Heart right ventricle (tissue), 16 donors: ENCODE results near the gene AQP9. TPM values are rescaled to one million over a fixed set of nuclear protein-coding genes. Genes with fewer than 3 reads are reported as not detected.

Experiments
- ATAC-seq, 8 donors: fragments of 200-7000 bp; cut with Tn5 transposase; one replicate each; pipeline ENCODE4 v1.9.1; 2020; ENCODE audit warnings: mild to moderate bottlenecking in 8 of 8, moderate library complexity in 8 of 8, moderate number of reproducible peaks in 1 of 8
- DNase-seq, 2 donors: peaks; one replicate each; pipeline ENCODE4 v3.0.0-alpha.2; 2020
- H3K27ac ChIP-seq, 10 donors: fragments of 200-600 bp; sonication (generic) in 2 of 10; one replicate each; pipeline versions ENCODE4 v1.5.0 to v1.8.0; 2020 to 2022; ENCODE audit warnings: mild to moderate bottlenecking in 3 of 10
- H3K27me3 ChIP-seq, 7 donors: fragments of 200-600 bp; one replicate each; pipeline ENCODE4 v1.8.0; 2021 to 2022; ENCODE audit warnings: mild to moderate bottlenecking in 2 of 7
- H3K36me3 ChIP-seq, 9 donors: fragments of 200-600 bp; sonication (generic) in 1 of 9; one replicate each; pipeline versions ENCODE4 v1.5.0 to v1.8.0; 2020 to 2022; ENCODE audit warnings: mild to moderate bottlenecking in 2 of 9
- H3K4me1 ChIP-seq, 9 donors: fragments of 200-600 bp; sonication (generic) in 1 of 9; one replicate each; pipeline versions ENCODE4 v1.5.0 to v1.8.0; 2020 to 2022; ENCODE audit warnings: mild to moderate bottlenecking in 4 of 9
- H3K4me3 ChIP-seq, 10 donors: fragments of 200-600 bp; sonication (generic) in 2 of 10; one replicate each; pipeline versions ENCODE4 v1.5.0 to v1.8.0; 2020 to 2022; ENCODE audit warnings: mild to moderate bottlenecking in 7 of 10, moderate library complexity in 2 of 10
- H3K9me3 ChIP-seq, 11 donors: fragments of 200-600 bp in 10 of 11; sonication (generic) in 2 of 11; one replicate each; pipeline versions ENCODE4 v1.5.0 to v1.8.0; 2013 to 2022; ENCODE audit warnings: mild to moderate bottlenecking in 2 of 11, control low read depth in 1 of 11, moderate library complexity in 1 of 11
- WGBS, 2 donors: extraction: QIAGEN DNeasy Blood & Tissue Kit; methylation state at CpG; one replicate each; pipeline ENCODE4 v1.1.7; 2013; ENCODE audit warnings: inconsistent platforms in 1 of 2; 5-methylcytosine and 5-hydroxymethylcytosine counted together
- intact Hi-C, 10 donors: fragments of 100-400 bp; cut with DNase I; formaldehyde crosslinking; loops; one replicate each; pipeline versions ENCODE4 v1.11.1 to v1.14.2; 2022
- polyA plus RNA-seq, 2 donors: library from polyadenylated mRNA; stranded (reverse); fragments of 200-250 nt; gene quantifications; one replicate each; pipeline ENCODE4 v1.2.3, GENCODE V29; 2013
- total RNA-seq, 10 donors: library from RNA; stranded (reverse); fragmentation: NEBNext Ultra II Directional in 3 of 10; extraction: Animal tissue kit (Norgen Biotek cat#: 25700) in 3 of 10; gene quantifications; one replicate each; pipeline versions ENCODE4 v1.2.1 to v1.2.4, GENCODE V29; 2021 to 2023
- TF ChIP-seq, protein P1 (sequence below), 9 donors: fragments of 200-600 bp; sonication (generic) in 2 of 9; IDR thresholded peaks; one replicate each; pipeline versions ENCODE4 v1.5.0 to v1.8.0; 2021 to 2022; ENCODE audit warnings: antibody characterized with exemption in 9 of 9, mild to moderate bottlenecking in 5 of 9, moderate library complexity in 1 of 9
- donor health status: Arrhythmogenic right ventricular cardiomyopathy.
- donor health status: ischemic (EF 13 %, LVEDD 7.1; RV severe dilation, severe dysfunction).
- donor health status: healthy with polysubstance abuse.
- donor health status: DM: no; HTN: yes; CAD: no.
- donor health status: DM: no; HTN: no; CAD: no.
- donor health status: ischemic (EF 25% LVEDD 6.9; RV normal size, moderate dysfunction).
- donor health status: ischemic (EF 25% LVEDD 5.7; RV mildly dilated, moderate dysfunction).
- donor health status: healthy.
- donor health status: DM: yes; HTN: yes; CAD: no.
- donor health status: Ischemic cardiomyopathy.
- donor health status: ischemic (EF 35%, LVEDD 5.7; RV mildly dilated, moderate dysfunction).
- donor health status: nonischemic (EF 11% LVEDD 7.7; RV severe dilation, severe dysfunction).
- donor health status: DM: yes; HTN: yes; CAD: no.
- donor health status: PGD.
- donor health status: ischemic (EF 29% LVEDD 5.4; RV normal size, mild dysfunction).
- donor health status: nonischemic (EF 23%, LVEDD 6.1; RV moderate dilation, normal function).

Gene AQP9
- total and polyA plus RNA-seq, 12 donors, result 0.42 to 3.3 (median 0.87) TPM; not detected in 1

DNA sequence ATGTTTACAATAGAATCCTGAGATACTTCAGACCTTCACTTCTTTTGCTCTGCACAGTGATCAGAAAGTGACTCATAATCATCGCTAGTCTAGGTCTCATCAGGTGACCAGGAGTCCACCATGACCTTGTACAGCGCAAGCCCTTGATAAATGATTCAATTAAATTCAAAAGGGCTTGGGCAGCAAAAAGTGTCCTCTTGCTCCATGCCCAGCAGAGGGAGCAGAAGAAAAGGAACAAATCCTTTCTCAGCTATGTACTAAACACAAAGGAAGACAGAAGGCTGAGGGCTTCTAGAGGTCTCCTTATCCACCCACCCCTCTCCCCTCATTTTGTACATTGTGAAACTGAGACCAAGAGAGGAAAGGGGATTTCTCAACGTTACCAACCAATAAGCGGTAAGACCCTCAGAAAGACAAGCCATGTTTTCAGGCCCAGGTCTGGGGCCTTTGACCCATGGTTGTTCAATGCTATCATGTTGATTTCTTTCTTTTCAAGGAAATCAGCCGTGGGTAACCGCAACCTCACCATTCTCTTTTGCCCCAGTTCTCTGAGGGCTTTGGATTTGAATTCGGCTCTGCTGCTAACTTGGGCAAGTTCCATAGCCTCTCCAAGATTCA is 74.8 kb downstream of the AQP9 start:
- TF ChIP-seq, protein P1, sequence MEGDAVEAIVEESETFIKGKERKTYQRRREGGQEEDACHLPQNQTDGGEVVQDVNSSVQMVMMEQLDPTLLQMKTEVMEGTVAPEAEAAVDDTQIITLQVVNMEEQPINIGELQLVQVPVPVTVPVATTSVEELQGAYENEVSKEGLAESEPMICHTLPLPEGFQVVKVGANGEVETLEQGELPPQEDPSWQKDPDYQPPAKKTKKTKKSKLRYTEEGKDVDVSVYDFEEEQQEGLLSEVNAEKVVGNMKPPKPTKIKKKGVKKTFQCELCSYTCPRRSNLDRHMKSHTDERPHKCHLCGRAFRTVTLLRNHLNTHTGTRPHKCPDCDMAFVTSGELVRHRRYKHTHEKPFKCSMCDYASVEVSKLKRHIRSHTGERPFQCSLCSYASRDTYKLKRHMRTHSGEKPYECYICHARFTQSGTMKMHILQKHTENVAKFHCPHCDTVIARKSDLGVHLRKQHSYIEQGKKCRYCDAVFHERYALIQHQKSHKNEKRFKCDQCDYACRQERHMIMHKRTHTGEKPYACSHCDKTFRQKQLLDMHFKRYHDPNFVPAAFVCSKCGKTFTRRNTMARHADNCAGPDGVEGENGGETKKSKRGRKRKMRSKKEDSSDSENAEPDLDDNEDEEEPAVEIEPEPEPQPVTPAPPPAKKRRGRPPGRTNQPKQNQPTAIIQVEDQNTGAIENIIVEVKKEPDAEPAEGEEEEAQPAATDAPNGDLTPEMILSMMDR (IDR thresholded peaks at IDR 0.05), result peak in 7 of 9 donors; percentile 27 to 66 (median 53)
- Histone ChIP-seq H3K36me3 (no peaks in the 10 kb centered on the region), H3K4me3 (no peak overlapping the region), H3K9me3 (no peaks in the 10 kb centered on the region), H3K27ac (peak overlapping the region in 1 of 10 donors; percentile 10), H3K4me1 (peaks cover 0 to 24% (median 7%) of the 10 kb centered on the region in 9 donors), H3K27me3 (no peaks in the 10 kb centered on the region)
- DNase-seq, result no peak
- peak in 5 of 8 donors; percentile 46 to 78 (median 60) for ATAC-seq
- WGBS, 2 donors, result 77 to 80% methylated on average over 7 of the region's 7 CpGs
- intact Hi-C loops, result no loop called here

DNA sequence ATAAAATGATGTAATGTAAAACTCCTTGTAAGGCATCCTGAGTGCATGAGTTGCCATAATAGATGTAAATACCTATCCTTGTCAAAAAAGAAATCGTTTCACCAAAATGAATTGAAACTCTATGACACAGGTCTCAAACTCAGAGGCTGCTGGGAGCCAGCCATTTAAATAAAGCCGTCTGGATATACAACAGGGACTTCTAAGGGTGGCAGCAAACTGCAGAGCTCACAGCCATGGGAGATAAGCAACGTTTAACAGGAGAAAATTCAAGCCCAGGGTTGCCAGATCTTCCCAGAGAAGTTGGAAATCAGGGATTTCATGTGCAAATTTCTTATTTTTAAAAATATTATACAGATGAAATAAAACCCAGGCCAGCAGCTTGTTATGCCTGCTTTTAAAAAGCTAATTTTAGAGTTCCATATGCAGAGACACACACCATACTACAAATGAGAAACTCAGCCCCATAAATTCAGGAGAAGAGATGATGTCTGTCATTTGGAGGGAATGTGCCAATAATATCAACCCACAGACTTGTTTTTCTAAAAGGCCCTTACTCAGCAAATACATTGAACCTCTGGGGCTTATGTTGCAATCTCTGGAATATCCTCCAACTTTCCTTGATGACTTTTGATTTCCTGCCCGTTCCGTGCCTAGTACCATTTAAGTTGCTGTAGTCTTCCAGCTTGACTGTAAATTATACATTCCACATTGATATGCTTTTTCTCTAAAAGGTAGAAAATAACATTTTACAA is 75.6 kb downstream of the AQP9 start:
- 49 to 56% methylated on average over 5 of the region's 5 CpGs for WGBS, 2 donors
- no peaks in the 10 kb centered on the region for H3K27me3 ChIP-seq
- peak in 1 of 8 donors; percentile 28 for ATAC-seq
- DNase-seq, result no peak
- no peaks in the 10 kb centered on the region for H3K9me3 ChIP-seq
- peaks cover 0 to 23% (median 7%) of the 10 kb centered on the region in 9 donors for H3K4me1 ChIP-seq
- H3K4me3 ChIP-seq, result no peak overlapping the region
- intact Hi-C loops, result no loop called here
- H3K36me3 ChIP-seq, result no peaks in the 10 kb centered on the region
- TF ChIP-seq, protein P1 (IDR thresholded peaks at IDR 0.05), result no peak
- no peak overlapping the region for H3K27ac ChIP-seq

- peaks cover 0 to 9% (median 0%) of the 10 kb centered on the region in 11 donors for H3K9me3 ChIP-seq
- DNase-seq (no peak), ATAC-seq (no peak)
- no peak overlapping the region for H3K27ac ChIP-seq
- H3K36me3 ChIP-seq, result no peaks in the 10 kb centered on the region
- H3K27me3 ChIP-seq, result no peaks in the 10 kb centered on the region
- intact Hi-C loops, result no loop called here
- no peak overlapping the region for H3K4me3 ChIP-seq
- H3K4me1 ChIP-seq, result peaks cover 0 to 15% (median 7%) of the 10 kb centered on the region in 9 donors
- TF ChIP-seq, protein P1 (IDR thresholded peaks at IDR 0.05), result no peak
- WGBS, 2 donors, result 83 to 85% methylated on average over 11 of the region's 11 CpGs
Measured at GRCh38 chr15:58214591-58215340, 76.6 kb downstream of the AQP9 start.

DNA sequence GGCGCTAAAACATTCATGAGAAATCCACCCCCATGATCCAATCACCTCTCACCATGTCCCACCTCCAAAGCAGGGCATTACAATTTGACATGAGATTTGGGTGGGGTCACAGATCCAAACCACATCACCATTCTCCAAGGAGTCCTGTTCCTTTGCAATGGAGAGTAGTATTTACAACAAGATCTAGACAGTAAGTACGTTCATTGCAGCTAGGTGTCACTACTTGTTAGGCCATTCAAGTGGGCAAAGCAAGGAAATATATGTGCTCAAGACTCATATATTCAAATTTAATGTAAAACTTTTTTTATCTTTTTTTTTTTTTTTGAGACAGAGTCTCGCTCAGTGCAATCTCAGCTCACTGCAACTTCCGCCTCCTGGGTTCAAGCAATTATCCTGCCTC is 79.3 kb downstream of the AQP9 start:
- Histone ChIP-seq H3K4me1 (peaks cover 0 to 15% (median 7%) of the 10 kb centered on the region in 9 donors), H3K36me3 (no peaks in the 10 kb centered on the region), H3K4me3 (no peak overlapping the region), H3K9me3 (peaks cover 0 to 15% (median 0%) of the 10 kb centered on the region in 11 donors), H3K27ac (no peak overlapping the region), H3K27me3 (no peaks in the 10 kb centered on the region)
- 93 to 94% methylated on average over 4 of the region's 4 CpGs for whole genome bisulfite sequencing, 2 donors
- TF ChIP-seq, protein P1 (IDR thresholded peaks at IDR 0.05), result no peak
- ATAC-seq (no peak), DNase-seq (no peak)
- intact Hi-C loops, result no loop called here
